Fibroblast of lung (primary cell): ENCODE data around the gene EPHB6. TPM values are rescaled to one million over a fixed set of nuclear protein-coding genes. Genes with fewer than 3 reads are reported as not detected.

Source experiments
- DNase-seq, 2 donors: peaks; one replicate each; pipeline versions ENCODE4 v3.0.0 to v3.0.0-alpha.2; 2010; ENCODE audit warnings: low read depth in 2 of 2
- H2AFZ ChIP-seq: 2 replicates; pipeline ENCODE4 v1.5.1; 2012; ENCODE audit warnings: low read length, control low read depth, inconsistent platforms
- H3K27ac ChIP-seq: 2 replicates; pipeline ENCODE4 v1.5.1; 2011; ENCODE audit warnings: low read length, control low read depth; ENCODE audit not compliant: insufficient read depth
- H3K27me3 ChIP-seq: 2 replicates; pipeline ENCODE4 v1.5.1; 2011; ENCODE audit warnings: mild to moderate bottlenecking, low read length; ENCODE audit not compliant: control insufficient read depth, insufficient read depth
- H3K36me3 ChIP-seq: 2 replicates; pipeline ENCODE4 v1.5.1; 2011; ENCODE audit warnings: low read length; ENCODE audit not compliant: control insufficient read depth, insufficient read depth
- H3K4me1 ChIP-seq: 2 replicates; pipeline ENCODE4 v1.5.1; 2011; ENCODE audit warnings: low read length; ENCODE audit not compliant: control insufficient read depth, insufficient read depth; ENCODE audit errors: extremely low read depth
- H3K4me2 ChIP-seq: 2 replicates; pipeline ENCODE4 v1.5.1; 2011; ENCODE audit warnings: low read length, control low read depth; ENCODE audit not compliant: insufficient read depth; ENCODE audit errors: extremely low read depth
- H3K4me3 ChIP-seq, 4 experiments: fragments of 200-600 bp in 1 of 4; sonication (generic) in 1 of 4; replicated peaks in 1 of 4; 2 replicates each; pipeline ENCODE4 v1.5.1; 2011 to 2016; ENCODE audit warnings: low read length in 4 of 4, low read depth in 3 of 4, mild to moderate bottlenecking in 3 of 4, control low read depth in 2 of 4, inconsistent platforms in 1 of 4, mixed read lengths in 1 of 4; ENCODE audit not compliant: insufficient read depth in 1 of 4; ENCODE audit errors: control extremely low read depth in 1 of 4
- H3K79me2 ChIP-seq: 2 replicates; pipeline ENCODE4 v1.5.1; 2012; ENCODE audit warnings: mild to moderate bottlenecking, low read length, inconsistent platforms; ENCODE audit not compliant: control insufficient read depth, insufficient read depth
- H3K9ac ChIP-seq: 2 replicates; pipeline ENCODE4 v1.5.1; 2011; ENCODE audit warnings: mild to moderate bottlenecking, low read length, control low read depth; ENCODE audit not compliant: insufficient read depth
- H3K9me3 ChIP-seq: 2 replicates; pipeline ENCODE4 v1.5.1; 2012; ENCODE audit warnings: low read depth, low read length; ENCODE audit not compliant: control insufficient read depth, insufficient read depth
- H4K20me1 ChIP-seq: 2 replicates; pipeline ENCODE4 v1.5.1; 2011; ENCODE audit warnings: low read length; ENCODE audit not compliant: control insufficient read depth, insufficient read depth; ENCODE audit errors: extremely low read depth
- EZH2 ChIP-seq: IDR thresholded peaks from 2 replicates; pipeline ENCODE4 v1.5.1; 2012; ENCODE audit warnings: low read length, control low read depth, mild to moderate bottlenecking; ENCODE audit errors: missing control alignments
- polyA plus RNA-seq, 2 donors: library from polyadenylated mRNA; depleted of rRNA in 1 of 2; stranded (reverse) in 1 of 2; unstranded in 1 of 2; fragments of >200 nt; gene quantifications; 2 replicates each; pipeline ENCODE4 v1.2.1, GENCODE V29; 2011 to 2012; ENCODE audit warnings: missing spikeins in 1 of 2
- total RNA-seq: library from RNA; depleted of rRNA; stranded (reverse); fragments of >200 nt; gene quantifications from 2 replicates; pipeline ENCODE4 v1.2.1, GENCODE V29; 2014
- TF ChIP-seq, protein P1 (sequence below), 2 donors: IDR thresholded peaks in 1 of 2; conservative IDR thresholded peaks in 1 of 2; 1 replicate in 1 of 2; 2 replicates in 1 of 2; pipeline ENCODE4 v1.5.1; 2011 to 2012; ENCODE audit warnings: low read length in 2 of 2, control low read depth in 1 of 2, inconsistent platforms in 1 of 2, low read depth in 1 of 2, mild to moderate bottlenecking in 1 of 2

The EPHB6 gene
- total and polyA plus RNA-seq, 2 donors (not counting 1 experiment from before 2014, with no cell fraction given), result 1.1 to 4.3 TPM

DNA sequence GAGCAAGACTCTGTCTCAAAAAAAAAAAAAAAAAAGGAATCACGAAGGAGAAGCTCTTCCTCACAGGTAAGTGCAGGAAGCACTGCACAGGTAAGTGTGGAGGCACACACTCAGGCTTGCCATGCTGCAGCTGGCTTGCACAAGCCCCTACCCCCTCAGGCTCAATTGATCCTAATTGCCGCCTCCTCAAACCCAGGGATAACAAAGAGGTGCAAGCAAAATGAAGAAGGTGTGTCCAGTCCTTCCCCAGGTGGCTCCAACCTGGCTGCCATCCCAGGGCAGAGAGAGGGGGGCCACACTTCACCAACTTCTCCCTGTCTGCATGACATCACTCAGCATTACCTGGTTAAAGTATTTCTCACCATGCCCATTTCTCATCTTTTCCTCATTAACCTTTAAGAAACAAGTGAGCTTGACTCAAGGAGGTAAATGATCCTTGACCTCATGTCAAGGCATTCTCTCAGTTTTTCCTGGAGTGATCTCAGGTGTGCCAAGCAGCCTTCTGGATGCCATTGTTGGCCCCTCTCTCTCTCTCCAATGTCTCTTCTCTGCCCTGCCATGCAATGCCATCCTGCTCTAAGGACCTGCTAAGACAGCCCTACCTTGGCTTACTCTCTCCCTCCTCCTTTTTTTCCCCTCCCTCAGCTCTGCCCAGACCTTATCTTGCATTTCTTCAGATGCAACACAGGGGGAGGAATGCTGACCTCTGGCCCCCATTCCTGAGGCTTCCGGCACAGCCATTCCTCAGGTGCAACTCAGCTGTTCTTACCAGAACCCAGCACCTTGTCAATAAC is 43.7 kb downstream of the EPHB6 start:
- no peak overlapping the region for H2AFZ ChIP-seq
- no peak overlapping the region for H3K9ac ChIP-seq
- no peak overlapping the region for H3K4me3 ChIP-seq
- H3K36me3 ChIP-seq, result no peaks in the 10 kb centered on the region
- no peaks in the 10 kb centered on the region for H3K27me3 ChIP-seq
- no peaks in the 10 kb centered on the region for H3K4me1 ChIP-seq
- no peak for TF ChIP-seq EZH2
- TF ChIP-seq, protein P1, sequence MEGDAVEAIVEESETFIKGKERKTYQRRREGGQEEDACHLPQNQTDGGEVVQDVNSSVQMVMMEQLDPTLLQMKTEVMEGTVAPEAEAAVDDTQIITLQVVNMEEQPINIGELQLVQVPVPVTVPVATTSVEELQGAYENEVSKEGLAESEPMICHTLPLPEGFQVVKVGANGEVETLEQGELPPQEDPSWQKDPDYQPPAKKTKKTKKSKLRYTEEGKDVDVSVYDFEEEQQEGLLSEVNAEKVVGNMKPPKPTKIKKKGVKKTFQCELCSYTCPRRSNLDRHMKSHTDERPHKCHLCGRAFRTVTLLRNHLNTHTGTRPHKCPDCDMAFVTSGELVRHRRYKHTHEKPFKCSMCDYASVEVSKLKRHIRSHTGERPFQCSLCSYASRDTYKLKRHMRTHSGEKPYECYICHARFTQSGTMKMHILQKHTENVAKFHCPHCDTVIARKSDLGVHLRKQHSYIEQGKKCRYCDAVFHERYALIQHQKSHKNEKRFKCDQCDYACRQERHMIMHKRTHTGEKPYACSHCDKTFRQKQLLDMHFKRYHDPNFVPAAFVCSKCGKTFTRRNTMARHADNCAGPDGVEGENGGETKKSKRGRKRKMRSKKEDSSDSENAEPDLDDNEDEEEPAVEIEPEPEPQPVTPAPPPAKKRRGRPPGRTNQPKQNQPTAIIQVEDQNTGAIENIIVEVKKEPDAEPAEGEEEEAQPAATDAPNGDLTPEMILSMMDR (conservative IDR thresholded peaks at IDR 0.05 in 1 of 2, IDR thresholded peaks at IDR 0.05 in 1 of 2; ENCODE audit: low read depth in 1 of 2, low read length in 2 of 2), result no peak
- no peaks in the 10 kb centered on the region for H4K20me1 ChIP-seq
- H3K9me3 ChIP-seq, result no peaks in the 10 kb centered on the region
- no peaks in the 10 kb centered on the region for H3K79me2 ChIP-seq
- no peak overlapping the region for H3K27ac ChIP-seq
- H3K4me2 ChIP-seq, result no peak overlapping the region
- DNase-seq, result no peak

DNA sequence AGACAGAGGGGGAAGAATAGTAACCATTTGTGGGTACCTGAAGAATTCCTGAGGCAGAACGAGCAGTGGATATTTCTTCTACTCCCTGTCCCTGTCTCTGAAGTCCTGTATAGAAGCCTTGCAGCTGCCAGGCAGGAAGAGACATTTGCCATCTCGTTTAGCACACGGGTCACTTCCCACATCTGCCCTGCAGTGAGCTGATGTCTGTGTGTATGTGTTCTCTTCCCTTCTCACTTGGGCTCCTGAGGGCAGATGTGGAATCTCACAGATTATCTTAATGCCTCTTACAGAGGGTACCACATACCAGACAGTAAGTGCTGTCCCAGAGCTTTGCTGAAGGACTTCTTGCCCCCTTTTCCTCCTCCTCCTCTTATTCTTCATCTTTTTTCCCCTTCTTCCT is 44.8 kb downstream of the EPHB6 start:
- H3K27ac ChIP-seq, result no peak overlapping the region
- no peak for DNase-seq
- no peak overlapping the region for H2AFZ ChIP-seq
- H4K20me1 ChIP-seq, result no peaks in the 10 kb centered on the region
- H3K9me3 ChIP-seq, result no peaks in the 10 kb centered on the region
- TF ChIP-seq, protein P1 (conservative IDR thresholded peaks at IDR 0.05 in 1 of 2, IDR thresholded peaks at IDR 0.05 in 1 of 2; ENCODE audit: low read depth in 1 of 2, low read length in 2 of 2), result no peak
- TF ChIP-seq EZH2, result no peak
- no peaks in the 10 kb centered on the region for H3K36me3 ChIP-seq
- H3K9ac ChIP-seq, result no peak overlapping the region
- no peaks in the 10 kb centered on the region for H3K27me3 ChIP-seq
- no peak overlapping the region for H3K4me3 ChIP-seq
- no peaks in the 10 kb centered on the region for H3K4me1 ChIP-seq
- no peaks in the 10 kb centered on the region for H3K79me2 ChIP-seq
- no peak overlapping the region for H3K4me2 ChIP-seq

DNA sequence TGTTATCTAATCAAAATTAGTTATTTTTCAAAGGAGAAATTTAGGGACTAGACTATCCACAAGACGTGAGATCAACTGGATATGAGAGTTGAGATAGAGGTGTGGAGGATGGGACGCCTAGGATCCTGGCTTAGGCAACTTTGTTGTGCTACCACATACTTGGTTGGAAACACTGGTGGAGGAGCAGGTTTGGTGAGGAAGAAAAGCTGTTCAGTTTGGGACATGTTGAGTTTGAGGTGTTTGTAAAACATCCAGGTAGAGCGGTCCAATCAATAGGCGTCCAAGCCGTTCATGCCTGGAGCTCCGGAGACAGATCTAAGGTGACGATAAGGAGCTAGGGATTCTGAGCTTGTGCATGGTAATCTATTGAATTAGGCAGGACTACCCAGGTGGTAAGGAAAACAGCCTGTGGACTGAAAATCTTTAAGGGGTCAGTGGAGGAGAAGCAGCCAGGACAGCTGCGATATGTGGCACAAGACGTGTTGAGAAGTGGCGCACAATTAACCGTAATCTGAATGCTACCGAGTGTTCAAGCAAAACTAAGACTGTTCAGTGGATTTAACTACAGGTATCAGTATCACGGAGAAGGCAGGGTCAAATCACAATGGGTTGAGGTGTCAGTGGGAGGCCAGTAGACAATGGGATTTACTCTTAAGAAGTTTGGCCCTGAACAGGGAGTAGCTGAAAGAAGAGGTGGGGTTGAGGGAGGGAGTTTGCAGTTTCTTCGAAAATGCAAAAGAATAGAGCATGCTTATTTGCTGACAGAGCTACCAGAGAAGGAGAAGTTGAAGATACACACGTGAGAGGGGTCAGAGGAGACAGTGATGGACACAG is 46.8 kb downstream of the EPHB6 start:
- no peak overlapping the region for H3K9ac ChIP-seq
- H4K20me1 ChIP-seq, result no peaks in the 10 kb centered on the region
- no peak for DNase-seq
- H2AFZ ChIP-seq, result no peak overlapping the region
- no peaks in the 10 kb centered on the region for H3K36me3 ChIP-seq
- H3K27ac ChIP-seq, result no peak overlapping the region
- no peaks in the 10 kb centered on the region for H3K4me1 ChIP-seq
- no peak overlapping the region for H3K4me3 ChIP-seq
- no peaks in the 10 kb centered on the region for H3K27me3 ChIP-seq
- TF ChIP-seq, protein P1 (conservative IDR thresholded peaks at IDR 0.05 in 1 of 2, IDR thresholded peaks at IDR 0.05 in 1 of 2; ENCODE audit: low read depth in 1 of 2, low read length in 2 of 2), result no peak
- TF ChIP-seq EZH2, result no peak
- H3K4me2 ChIP-seq, result no peak overlapping the region
- H3K9me3 ChIP-seq, result no peaks in the 10 kb centered on the region
- H3K79me2 ChIP-seq, result no peaks in the 10 kb centered on the region
